Lung microvascular endothelial cell (primary cell): Measurements from ENCODE around the gene SFXN4. TPM values are rescaled to one million over a fixed set of nuclear protein-coding genes. Genes with fewer than 3 reads are reported as not detected.
"Not testable (repeated sequence)": the region's sequence is repeated elsewhere in the genome, so short reads cannot be mapped to it uniquely, and the experiment has no call there.

ENCODE experiments used
- DNase-seq, 2 donors: peaks; one replicate each; pipeline versions ENCODE4 v3.0.0 to v3.0.0-alpha.2; 2010; ENCODE audit warnings: low read depth in 2 of 2
- total RNA-seq: library from RNA; depleted of rRNA; stranded (reverse); fragments of >200 nt; gene quantifications from 2 replicates; pipeline ENCODE4 v1.2.1, GENCODE V29; 2014

The SFXN4 gene
- total RNA-seq, 1 donor from 2014 or later: 10.1 TPM

- no peak for DNase-seq
Observed at GRCh38 chr10:119143657-119144056, 21.9 kb downstream of the SFXN4 start.

- DNase-seq: no peak
Observed at GRCh38 chr10:119140603-119141245, 24.8 kb downstream of the SFXN4 start.

GRCh38 chr10:119139464-119140067 is 25.9 kb downstream of the SFXN4 start:
- peak; percentile 53 to 56 for DNase-seq

- no peak for DNase-seq
Observed at GRCh38 chr10:119138346-119139306, 26.9 kb downstream of the SFXN4 start.

GRCh38 chr10:119137878-119138277 is 27.6 kb downstream of the SFXN4 start:
- not testable (repeated sequence) for DNase-seq

GRCh38 chr10:119136084-119136483 is 29.4 kb downstream of the SFXN4 start:
- DNase-seq: no peak

GRCh38 chr10:119135513-119135881 is 30.0 kb downstream of the SFXN4 start:
- DNase-seq: no peak

GRCh38 chr10:119133949-119134348 is 31.6 kb downstream of the SFXN4 start:
- no peak for DNase-seq

GRCh38 chr10:119132521-119133345 is 32.8 kb downstream of the SFXN4 start:
- no peak for DNase-seq

- peak; percentile 56 to 63 for DNase-seq
Observed at GRCh38 chr10:119131512-119132240, 33.8 kb downstream of the SFXN4 start.

GRCh38 chr10:119129721-119130120 is 35.8 kb downstream of the SFXN4 start:
- DNase-seq: no peak

- DNase-seq: no peak
Observed at GRCh38 chr10:119125942-119126341, 39.6 kb downstream of the SFXN4 start.

- no peak for DNase-seq
Observed at GRCh38 chr10:119120875-119121274, 44.6 kb downstream of the SFXN4 start.

- no peak for DNase-seq
Observed at GRCh38 chr10:119120413-119120867, 45.1 kb downstream of the SFXN4 start.

GRCh38 chr10:119119400-119119799 is 46.1 kb downstream of the SFXN4 start:
- DNase-seq: no peak

- no peak for DNase-seq
Observed at GRCh38 chr10:119118231-119118630, 47.3 kb downstream of the SFXN4 start.

GRCh38 chr10:119116326-119116951 is 49.1 kb downstream of the SFXN4 start:
- DNase-seq: no peak

GRCh38 chr10:119115926-119116325 is 49.6 kb downstream of the SFXN4 start:
- DNase-seq: no peak

GRCh38 chr10:119113751-119114732 is 51.5 kb downstream of the SFXN4 start:
- DNase-seq: no peak
